ENCODE data around the gene COMT. TPM values are rescaled to one million over a fixed set of nuclear protein-coding genes. Genes with fewer than 3 reads are reported as not detected.

The COMT gene
- total RNA-seq, 5 donors from 2014 or later (not counting 1 experiment from before 2014, with no cell fraction given) = 30.6 to 53.1 (median 50.5) TPM

GRCh38 chr22:19916006-19916405 is 25.6 kb upstream of the COMT start:
- no peaks in the 10 kb centered on the region for H3K27me3 Mint-ChIP-seq
- no peak for ATAC-seq (replicated peaks in 1 of 4)
- no peak overlapping the region for H3K27ac ChIP-seq (ENCODE audit: low read length)
- POLR2A ChIA-PET = interaction anchor here in 1 of 2 donors (0.6 kb wide), 1 partner anchor 16 kb away, joined by 5 read pairs; no protein-coding TSS in a partner anchor
- 88% methylated on average over 8 of the region's 9 CpGs for WGBS (ENCODE audit: insufficient coverage)
- CTCF ChIA-PET = interaction anchor here in 1 of 2 donors (0.5 kb wide), 1 partner anchor 825 kb away, joined by 3 read pairs; no protein-coding TSS in a partner anchor
- no peak overlapping the region for H3K4me3 ChIP-seq (ENCODE audit: control insufficient read depth in 1 of 2, extremely low read depth in 1 of 2, low read length in 1 of 2)
- peaks cover 37% of the 10 kb centered on the region for H3K36me3 Mint-ChIP-seq
- H3K9me3 ChIP-seq = no peaks in the 10 kb centered on the region
- H3K36me3 ChIP-seq (ENCODE audit: control insufficient read depth in 2 of 2, extremely low read depth in 1 of 2, insufficient read depth in 1 of 2, low read length in 1 of 2) = peaks cover 18 to 64% of the 10 kb centered on the region in 2 donors
- no peaks in the 10 kb centered on the region for H3K4me1 Mint-ChIP-seq
- no peak overlapping the region for H3K4me3 Mint-ChIP-seq
- no peaks in the 10 kb centered on the region for H3K4me1 ChIP-seq (ENCODE audit: control insufficient read depth in 1 of 2, extremely low read depth in 1 of 2, insufficient read depth in 2 of 2, low read length in 2 of 2)
- H3K27ac Mint-ChIP-seq = no peak overlapping the region
- H3K27me3 ChIP-seq (replicated peaks in 1 of 2; ENCODE audit: control insufficient read depth in 2 of 2, extremely low read depth in 1 of 2, insufficient read depth in 2 of 2, low read length in 1 of 2) = no peaks in the 10 kb centered on the region
- DNase-seq = no peak
- peaks cover 0 to 3% (median 0%) of the 10 kb centered on the region in 3 donors for H3K9me3 Mint-ChIP-seq

GRCh38 chr22:19916941-19917340 is 24.6 kb upstream of the COMT start:
- DNase-seq (no peak), ATAC-seq (replicated peaks in 1 of 4) (no peak)
- no peak overlapping the region for H3K4me3 Mint-ChIP-seq
- Histone ChIP-seq H3K4me3 (ENCODE audit: control insufficient read depth in 1 of 2, extremely low read depth in 1 of 2, low read length in 1 of 2) (no peak overlapping the region), H3K9me3 (no peaks in the 10 kb centered on the region), H3K27me3 (replicated peaks in 1 of 2; ENCODE audit: control insufficient read depth in 2 of 2, extremely low read depth in 1 of 2, insufficient read depth in 2 of 2, low read length in 1 of 2) (no peaks in the 10 kb centered on the region), H3K27ac (ENCODE audit: low read length) (no peak overlapping the region), H3K36me3 (ENCODE audit: control insufficient read depth in 2 of 2, extremely low read depth in 1 of 2, insufficient read depth in 1 of 2, low read length in 1 of 2) (peaks cover 18 to 64% of the 10 kb centered on the region in 2 donors), H3K4me1 (ENCODE audit: control insufficient read depth in 1 of 2, extremely low read depth in 1 of 2, insufficient read depth in 2 of 2, low read length in 2 of 2) (no peaks in the 10 kb centered on the region)
- peaks cover 37% of the 10 kb centered on the region for H3K36me3 Mint-ChIP-seq
- H3K9me3 Mint-ChIP-seq = peaks cover 0 to 3% (median 0%) of the 10 kb centered on the region in 3 donors
- no peaks in the 10 kb centered on the region for H3K27me3 Mint-ChIP-seq
- no peak overlapping the region for H3K27ac Mint-ChIP-seq
- ChIA-PET POLR2A (no interaction called here), CTCF (no interaction called here)
- 70% methylated on average over 6 of the region's 7 CpGs for WGBS (ENCODE audit: insufficient coverage)
- H3K4me1 Mint-ChIP-seq = no peaks in the 10 kb centered on the region

GRCh38 chr22:19917389-19918138 is 24.0 kb upstream of the COMT start:
- Histone ChIP-seq H3K9me3 (no peaks in the 10 kb centered on the region), H3K27ac (ENCODE audit: low read length) (no peak overlapping the region), H3K27me3 (replicated peaks in 1 of 2; ENCODE audit: control insufficient read depth in 2 of 2, extremely low read depth in 1 of 2, insufficient read depth in 2 of 2, low read length in 1 of 2) (no peaks in the 10 kb centered on the region), H3K4me3 (ENCODE audit: control insufficient read depth in 1 of 2, extremely low read depth in 1 of 2, low read length in 1 of 2) (no peak overlapping the region), H3K36me3 (ENCODE audit: control insufficient read depth in 2 of 2, extremely low read depth in 1 of 2, insufficient read depth in 1 of 2, low read length in 1 of 2) (peaks cover 18 to 62% of the 10 kb centered on the region in 2 donors), H3K4me1 (ENCODE audit: control insufficient read depth in 1 of 2, extremely low read depth in 1 of 2, insufficient read depth in 2 of 2, low read length in 2 of 2) (no peaks in the 10 kb centered on the region)
- Mint-ChIP-seq H3K9me3 (peaks cover 0 to 3% (median 0%) of the 10 kb centered on the region in 3 donors), H3K4me3 (no peak overlapping the region), H3K4me1 (no peaks in the 10 kb centered on the region), H3K36me3 (peaks cover 39% of the 10 kb centered on the region), H3K27me3 (no peaks in the 10 kb centered on the region), H3K27ac (no peak overlapping the region)
- POLR2A ChIA-PET = no interaction called here
- 92% methylated on average over 8 of the region's 12 CpGs for WGBS (ENCODE audit: insufficient coverage)
- CTCF ChIA-PET = interaction anchor here in 1 of 2 donors (0.5 kb wide), 1 partner anchor 7 kb away, joined by 3 read pairs; no protein-coding TSS in a partner anchor
- ATAC-seq (replicated peaks in 1 of 4) (no peak), DNase-seq (no peak)

GRCh38 chr22:19918332-19919106 is 23.1 kb upstream of the COMT start:
- DNase-seq (no peak), ATAC-seq (replicated peaks in 1 of 4) (no peak)
- ChIA-PET POLR2A (no interaction called here), CTCF (interaction anchor here in 1 of 2 donors (0.5 kb wide), 1 partner anchor 8 kb away, joined by 3 read pairs; no protein-coding TSS in a partner anchor)
- peaks cover 18 to 56% of the 10 kb centered on the region in 2 donors for H3K36me3 ChIP-seq (ENCODE audit: control insufficient read depth in 2 of 2, extremely low read depth in 1 of 2, insufficient read depth in 1 of 2, low read length in 1 of 2)
- 87% methylated on average over 12 of the region's 23 CpGs for WGBS (ENCODE audit: insufficient coverage)
- H3K27ac ChIP-seq (ENCODE audit: low read length) = no peak overlapping the region
- no peaks in the 10 kb centered on the region for H3K27me3 ChIP-seq (replicated peaks in 1 of 2; ENCODE audit: control insufficient read depth in 2 of 2, extremely low read depth in 1 of 2, insufficient read depth in 2 of 2, low read length in 1 of 2)
- Mint-ChIP-seq H3K36me3 (peaks cover 34% of the 10 kb centered on the region), H3K9me3 (peaks cover 0 to 3% (median 0%) of the 10 kb centered on the region in 3 donors), H3K4me3 (no peak overlapping the region), H3K4me1 (no peaks in the 10 kb centered on the region), H3K27me3 (no peaks in the 10 kb centered on the region), H3K27ac (no peak overlapping the region)
- H3K4me3 ChIP-seq (ENCODE audit: control insufficient read depth in 1 of 2, extremely low read depth in 1 of 2, low read length in 1 of 2) = no peak overlapping the region
- H3K4me1 ChIP-seq (ENCODE audit: control insufficient read depth in 1 of 2, extremely low read depth in 1 of 2, insufficient read depth in 2 of 2, low read length in 2 of 2) = no peaks in the 10 kb centered on the region
- no peaks in the 10 kb centered on the region for H3K9me3 ChIP-seq

GRCh38 chr22:19919701-19920363 is 21.7 kb upstream of the COMT start:
- H3K27me3 ChIP-seq (replicated peaks in 1 of 2; ENCODE audit: control insufficient read depth in 2 of 2, extremely low read depth in 1 of 2, insufficient read depth in 2 of 2, low read length in 1 of 2) = no peaks in the 10 kb centered on the region
- 93% methylated on average over 9 of the region's 13 CpGs for WGBS (ENCODE audit: insufficient coverage)
- no peaks in the 10 kb centered on the region for H3K9me3 ChIP-seq
- H3K4me1 Mint-ChIP-seq = peaks cover 0 to 5% (median 3%) of the 10 kb centered on the region in 3 donors
- no peak overlapping the region for H3K27ac Mint-ChIP-seq
- ATAC-seq (replicated peaks in 1 of 4) (no peak), DNase-seq (no peak)
- ChIA-PET POLR2A (no interaction called here), CTCF (no interaction called here)
- no peak overlapping the region for H3K27ac ChIP-seq (ENCODE audit: low read length)
- H3K4me3 Mint-ChIP-seq = no peak overlapping the region
- no peak overlapping the region for H3K4me3 ChIP-seq (ENCODE audit: control insufficient read depth in 1 of 2, extremely low read depth in 1 of 2, low read length in 1 of 2)
- no peaks in the 10 kb centered on the region for H3K4me1 ChIP-seq (ENCODE audit: control insufficient read depth in 1 of 2, extremely low read depth in 1 of 2, insufficient read depth in 2 of 2, low read length in 2 of 2)
- peaks cover 28% of the 10 kb centered on the region for H3K36me3 Mint-ChIP-seq
- no peaks in the 10 kb centered on the region for H3K27me3 Mint-ChIP-seq
- no peaks in the 10 kb centered on the region for H3K9me3 Mint-ChIP-seq
- H3K36me3 ChIP-seq (ENCODE audit: control insufficient read depth in 2 of 2, extremely low read depth in 1 of 2, insufficient read depth in 1 of 2, low read length in 1 of 2) = peaks cover 17 to 43% of the 10 kb centered on the region in 2 donors

GRCh38 chr22:19921544-19922081 is 20.0 kb upstream of the COMT start:
- H3K9me3 Mint-ChIP-seq = no peaks in the 10 kb centered on the region
- H3K9me3 ChIP-seq = no peaks in the 10 kb centered on the region
- POLR2A ChIA-PET = no interaction called here
- H3K4me3 Mint-ChIP-seq = no peak overlapping the region
- H3K36me3 ChIP-seq (ENCODE audit: control insufficient read depth in 2 of 2, extremely low read depth in 1 of 2, insufficient read depth in 1 of 2, low read length in 1 of 2) = peaks cover 10 to 31% of the 10 kb centered on the region in 2 donors
- no peaks in the 10 kb centered on the region for H3K27me3 ChIP-seq (replicated peaks in 1 of 2; ENCODE audit: control insufficient read depth in 2 of 2, extremely low read depth in 1 of 2, insufficient read depth in 2 of 2, low read length in 1 of 2)
- H3K27ac Mint-ChIP-seq = no peak overlapping the region
- CTCF ChIA-PET = no interaction called here
- H3K4me3 ChIP-seq (ENCODE audit: control insufficient read depth in 1 of 2, extremely low read depth in 1 of 2, low read length in 1 of 2) = no peak overlapping the region
- peaks cover 16% of the 10 kb centered on the region for H3K36me3 Mint-ChIP-seq
- WGBS (ENCODE audit: insufficient coverage) = 89% methylated on average over 3 of the region's 3 CpGs
- H3K27me3 Mint-ChIP-seq = no peaks in the 10 kb centered on the region
- DNase-seq (no peak), ATAC-seq (replicated peaks in 1 of 4) (no peak)
- H3K4me1 ChIP-seq (ENCODE audit: control insufficient read depth in 1 of 2, extremely low read depth in 1 of 2, insufficient read depth in 2 of 2, low read length in 2 of 2) = no peaks in the 10 kb centered on the region
- peaks cover 0 to 5% (median 3%) of the 10 kb centered on the region in 3 donors for H3K4me1 Mint-ChIP-seq
- H3K27ac ChIP-seq (ENCODE audit: low read length) = no peak overlapping the region

Measured in T-cell (primary cell).